Esophagus muscularis mucosa (tissue), 4 donors: ENCODE data around the gene CTRB2. TPM values are rescaled to one million over a fixed set of nuclear protein-coding genes. Genes with fewer than 3 reads are reported as not detected.

Experiments
- DNase-seq: peaks from one replicate; pipeline ENCODE4 v3.0.0-alpha.2; 2017; ENCODE audit errors: extremely low spot score
- H3K27ac ChIP-seq, 4 donors: fragments of 200-600 bp; sonication (generic); replicated peaks in 1 of 4; 1 replicate in 3 of 4; 2 replicates in 1 of 4; pipeline ENCODE4 v1.5.1; 2016 to 2019; ENCODE audit warnings: mild to moderate bottlenecking in 1 of 4
- H3K27me3 ChIP-seq, 4 donors: fragments of 200-600 bp; sonication (generic); one replicate each; pipeline versions ENCODE4 v1.5.1 to v1.6.0; 2016 to 2019
- H3K36me3 ChIP-seq, 4 donors: fragments of 200-600 bp; sonication (generic); one replicate each; pipeline ENCODE4 v1.5.1; 2016 to 2019
- H3K4me1 ChIP-seq, 4 donors: fragments of 200-600 bp; sonication (generic); one replicate each; pipeline ENCODE4 v1.5.1; 2016 to 2019
- H3K4me3 ChIP-seq, 4 donors: fragments of 200-600 bp; sonication (generic); 1 replicate in 2 of 4; 2 replicates in 2 of 4; pipeline ENCODE4 v1.5.1; 2016 to 2019; ENCODE audit warnings: mild to moderate bottlenecking in 4 of 4, moderate library complexity in 1 of 4
- H3K9me3 ChIP-seq, 4 donors: fragments of 200-600 bp; sonication (generic); 1 replicate in 3 of 4; 2 replicates in 1 of 4; pipeline ENCODE4 v1.5.1; 2016 to 2019
- CTCF ChIP-seq, 3 experiments: fragments of 200-600 bp in 2 of 3; fragments of 450-650 bp in 1 of 3; sonication (generic) in 2 of 3; IDR thresholded peaks; one replicate each; pipeline ENCODE4 v1.5.1; 2017 to 2019; ENCODE audit warnings: antibody characterized with exemption in 3 of 3, mild to moderate bottlenecking in 2 of 3, moderate library complexity in 1 of 3
- EP300 ChIP-seq: sonication (generic); formaldehyde crosslinking; IDR thresholded peaks from one replicate; pipeline ENCODE4 v1.6.1; 2017; ENCODE audit warnings: antibody characterized with exemption
- POLR2A ChIP-seq: fragments of 450-650 bp; IDR thresholded peaks from one replicate; pipeline ENCODE4 v1.6.1; 2017; ENCODE audit warnings: antibody characterized with exemption, moderate library complexity, mild to moderate bottlenecking, low read depth
- POLR2AphosphoS5 ChIP-seq, 2 donors: sonication (generic); formaldehyde crosslinking; IDR thresholded peaks; one replicate each; pipeline ENCODE4 v1.6.1; 2017; ENCODE audit warnings: antibody characterized with exemption in 2 of 2
- WGBS: methylation state at CpG from one replicate; pipeline ENCODE4 v1.1.5; 2018; 5-methylcytosine and 5-hydroxymethylcytosine counted together
- intact Hi-C: fragments of 100-400 bp; cut with DNase I; formaldehyde crosslinking; loops from one replicate; pipeline ENCODE4 v1.15.1; 2023
- total RNA-seq, 4 donors: library from RNA; depleted of rRNA; stranded (reverse); fragments of >200 nt; gene quantifications; one replicate each; pipeline versions ENCODE4 v1.1.0 to v1.2.1, GENCODE V29; 2016

CTRB2 gene
- total RNA-seq, 4 donors from 2014 or later: not detected

- 65% methylated on average over 14 of the region's 14 CpGs for WGBS
- peaks cover 0 to 21% (median 2%) of the 10 kb centered on the region in 4 donors for H3K27me3 ChIP-seq
- H3K9me3 ChIP-seq: no peaks in the 10 kb centered on the region
- TF ChIP-seq CTCF (IDR thresholded peaks at IDR 0.05) (no peak), POLR2A (no peak), POLR2AphosphoS5 (IDR thresholded peaks at IDR 0.05) (no peak), EP300 (no peak)
- no peak overlapping the region for H3K27ac ChIP-seq
- H3K4me1 ChIP-seq: peaks cover 14 to 24% (median 19%) of the 10 kb centered on the region in 4 donors
- no peaks in the 10 kb centered on the region for H3K36me3 ChIP-seq
- DNase-seq: no peak
- intact Hi-C loops: loop anchor here (5.0 kb wide), 2 partner anchors 50 to 205 kb away; partner anchors contain the start of gene ZFP1
- no peak overlapping the region for H3K4me3 ChIP-seq
These were observed 9.3 kb downstream of the CTRB2 start for GRCh38 chr16:75197522-75198134.

- Histone ChIP-seq H3K4me1 (peaks cover 14 to 24% (median 19%) of the 10 kb centered on the region in 4 donors), H3K27me3 (peaks cover 0 to 21% (median 2%) of the 10 kb centered on the region in 4 donors), H3K36me3 (no peaks in the 10 kb centered on the region), H3K9me3 (no peaks in the 10 kb centered on the region), H3K4me3 (no peak overlapping the region), H3K27ac (no peak overlapping the region)
- intact Hi-C loops: loop anchor here (5.0 kb wide), 2 partner anchors 50 to 205 kb away; partner anchors contain the start of gene ZFP1
- WGBS: 72% methylated on average over 9 of the region's 9 CpGs
- TF ChIP-seq POLR2A (no peak), POLR2AphosphoS5 (IDR thresholded peaks at IDR 0.05) (no peak), CTCF (IDR thresholded peaks at IDR 0.05) (no peak), EP300 (no peak)
- no peak for DNase-seq
These were observed 10.1 kb downstream of the CTRB2 start for GRCh38 chr16:75196836-75197235.

GRCh38 chr16:75195811-75196790, 10.9 kb downstream of the CTRB2 start:
- no peaks in the 10 kb centered on the region for H3K36me3 ChIP-seq
- no peak for DNase-seq
- H3K4me1 ChIP-seq: peaks cover 14 to 21% (median 18%) of the 10 kb centered on the region in 4 donors
- H3K9me3 ChIP-seq: no peaks in the 10 kb centered on the region
- intact Hi-C loops: loop anchor here (5.0 kb wide), 2 partner anchors 49 to 206 kb away; partner anchors contain the start of gene ZFP1
- TF ChIP-seq EP300 (no peak), POLR2AphosphoS5 (IDR thresholded peaks at IDR 0.05) (no peak), CTCF (IDR thresholded peaks at IDR 0.05) (no peak), POLR2A (no peak)
- H3K4me3 ChIP-seq: no peak overlapping the region
- peaks cover 0 to 21% (median 2%) of the 10 kb centered on the region in 4 donors for H3K27me3 ChIP-seq
- 88% methylated on average over 23 of the region's 24 CpGs for WGBS
- H3K27ac ChIP-seq: no peak overlapping the region

- Histone ChIP-seq H3K36me3 (no peaks in the 10 kb centered on the region), H3K4me1 (peaks cover 0 to 3% (median 0%) of the 10 kb centered on the region in 4 donors), H3K27ac (no peak overlapping the region), H3K27me3 (peaks cover 0 to 24% (median 2%) of the 10 kb centered on the region in 4 donors), H3K9me3 (no peaks in the 10 kb centered on the region), H3K4me3 (no peak overlapping the region)
- no peak for TF ChIP-seq CTCF (IDR thresholded peaks at IDR 0.05)
- no peak for TF ChIP-seq POLR2AphosphoS5 (IDR thresholded peaks at IDR 0.05)
- TF ChIP-seq POLR2A: no peak
- TF ChIP-seq EP300: no peak
- 81% methylated on average over 10 of the region's 10 CpGs for WGBS
- no peak for DNase-seq
- intact Hi-C loops: no loop called here
These were observed 13.1 kb downstream of the CTRB2 start for GRCh38 chr16:75193730-75194444.
